Astrocyte (in vitro differentiated cells and primary cell): ENCODE results near the gene TMEM115. TPM values are rescaled to one million over a fixed set of nuclear protein-coding genes. Genes with fewer than 3 reads are reported as not detected.

Source experiments
- DNase-seq: peaks from one replicate; pipeline ENCODE4 v3.0.0-alpha.2; 2010; ENCODE audit warnings: low read depth
- FAIRE-seq: peaks from 2 replicates; lab custom pipeline; 2011; peaks lifted over from hg19 to GRCh38; lab: Jason Lieb, UNC
- H2AFZ ChIP-seq: 2 replicates; pipeline ENCODE4 v1.6.0; 2012; ENCODE audit warnings: low read depth, low read length, inconsistent platforms
- H3K27ac ChIP-seq: 2 replicates; pipeline ENCODE4 v1.5.1; 2011; ENCODE audit warnings: low read depth, low read length, inconsistent platforms
- H3K27me3 ChIP-seq: 2 replicates; pipeline ENCODE4 v1.6.0; 2011; ENCODE audit warnings: low read length, inconsistent platforms; ENCODE audit not compliant: insufficient read depth
- H3K36me3 ChIP-seq: 2 replicates; pipeline ENCODE4 v1.5.1; 2011; ENCODE audit warnings: low read length, inconsistent platforms; ENCODE audit not compliant: insufficient read depth
- H3K4me1 ChIP-seq: 2 replicates; pipeline ENCODE4 v1.5.1; 2011; ENCODE audit warnings: low read length, inconsistent platforms; ENCODE audit not compliant: insufficient read depth
- H3K4me2 ChIP-seq: 2 replicates; pipeline ENCODE4 v1.6.0; 2012; ENCODE audit warnings: low read length, inconsistent platforms
- H3K4me3 ChIP-seq: 2 replicates; pipeline ENCODE4 v1.5.1; 2011; ENCODE audit warnings: low read depth, mild to moderate bottlenecking, low read length, inconsistent platforms; ENCODE audit not compliant: insufficient read depth
- H3K79me2 ChIP-seq: 2 replicates; pipeline ENCODE4 v1.6.0; 2012; ENCODE audit warnings: mild to moderate bottlenecking, low read length, inconsistent platforms; ENCODE audit not compliant: insufficient read depth
- H3K9ac ChIP-seq: 2 replicates; pipeline ENCODE4 v1.6.0; 2012; ENCODE audit warnings: mild to moderate bottlenecking, low read length, inconsistent platforms
- H3K9me3 ChIP-seq: 2 replicates; pipeline ENCODE4 v1.5.1; 2012; ENCODE audit warnings: low read depth, mild to moderate bottlenecking, low read length, inconsistent platforms; ENCODE audit not compliant: insufficient read depth
- H4K20me1 ChIP-seq: 2 replicates; pipeline ENCODE4 v1.6.0; 2012; ENCODE audit warnings: low read length, inconsistent platforms; ENCODE audit not compliant: insufficient read depth
- H3K27ac Mint-ChIP-seq: one replicate; pipeline ENCODE4 v1.8.0; 2021; ENCODE audit warnings: mild to moderate bottlenecking, mixed read lengths; ENCODE audit not compliant: unreplicated experiment
- H3K27me3 Mint-ChIP-seq: one replicate; pipeline ENCODE4 v1.8.0; 2021; ENCODE audit warnings: low read depth, mixed read lengths; ENCODE audit not compliant: unreplicated experiment
- H3K36me3 Mint-ChIP-seq: one replicate; pipeline ENCODE4 v1.8.0; 2021; ENCODE audit warnings: low read depth, mixed read lengths; ENCODE audit not compliant: unreplicated experiment
- H3K4me1 Mint-ChIP-seq: one replicate; pipeline ENCODE4 v1.8.0; 2021; ENCODE audit warnings: low read depth, mixed read lengths; ENCODE audit not compliant: unreplicated experiment
- H3K4me3 Mint-ChIP-seq: one replicate; pipeline ENCODE4 v1.8.0; 2021; ENCODE audit warnings: mild to moderate bottlenecking, moderate library complexity, mixed read lengths; ENCODE audit not compliant: unreplicated experiment
- H3K9me3 Mint-ChIP-seq: one replicate; pipeline ENCODE4 v1.8.0; 2021; ENCODE audit warnings: mild to moderate bottlenecking, mixed read lengths; ENCODE audit not compliant: unreplicated experiment
- CTCF ChIP-seq: IDR thresholded peaks from 2 replicates; pipeline ENCODE4 v1.5.1; 2011; ENCODE audit warnings: low read depth, mild to moderate bottlenecking, inconsistent platforms, low read length, moderate library complexity; ENCODE audit not compliant: insufficient read depth
- EZH2 ChIP-seq: IDR thresholded peaks from 2 replicates; pipeline ENCODE4 v1.6.1; 2012; ENCODE audit warnings: mild to moderate bottlenecking, low read length, inconsistent platforms; ENCODE audit not compliant: insufficient read depth
- total RNA-seq: library from RNA; stranded (reverse); gene quantifications from 2 replicates; pipeline ENCODE4 v1.2.1, GENCODE V29; 2021

Gene TMEM115
- total RNA-seq, 1 donor from 2014 or later: 48.7 TPM

GRCh38 chr3:50319894-50320625, 39.3 kb downstream of the TMEM115 start:
- H3K36me3 Mint-ChIP-seq: peaks cover 21% of the 10 kb centered on the region
- no peaks in the 10 kb centered on the region for H3K9me3 Mint-ChIP-seq
- Histone ChIP-seq H4K20me1 (peaks cover 50% of the 10 kb centered on the region), H3K9ac (peak overlapping the region; percentile 96), H3K27ac (no peak overlapping the region), H3K79me2 (peaks cover 40% of the 10 kb centered on the region), H3K4me2 (peak overlapping the region; percentile 93), H3K27me3 (no peaks in the 10 kb centered on the region), H3K4me1 (peaks cover 29% of the 10 kb centered on the region), H3K4me3 (peak overlapping the region; percentile 95), H3K9me3 (no peaks in the 10 kb centered on the region), H2AFZ (peak overlapping the region; percentile 92), H3K36me3 (peaks cover 12% of the 10 kb centered on the region)
- TF ChIP-seq EZH2 (no peak), CTCF (no peak)
- peak overlapping the region; percentile 96 for H3K27ac Mint-ChIP-seq
- peak overlapping the region; percentile 93 for H3K4me3 Mint-ChIP-seq
- peaks cover 23% of the 10 kb centered on the region for H3K4me1 Mint-ChIP-seq
- no peaks in the 10 kb centered on the region for H3K27me3 Mint-ChIP-seq
- DNase-seq (no peak), FAIRE-seq (no peak)

- H3K27ac Mint-ChIP-seq: no peak overlapping the region
- DNase-seq: no peak
- H4K20me1 ChIP-seq: peaks cover 56% of the 10 kb centered on the region
- H3K27ac ChIP-seq: no peak overlapping the region
- no peak for FAIRE-seq
- H3K36me3 Mint-ChIP-seq: peaks cover 20% of the 10 kb centered on the region
- peaks cover 8% of the 10 kb centered on the region for H3K36me3 ChIP-seq
- H3K4me3 Mint-ChIP-seq: peak overlapping the region; percentile 93
- H3K9me3 ChIP-seq: no peaks in the 10 kb centered on the region
- H3K9ac ChIP-seq: no peak overlapping the region
- no peak for TF ChIP-seq CTCF
- TF ChIP-seq EZH2: no peak
- H3K27me3 ChIP-seq: no peaks in the 10 kb centered on the region
- H3K27me3 Mint-ChIP-seq: no peaks in the 10 kb centered on the region
- no peak overlapping the region for H3K4me3 ChIP-seq
- peak overlapping the region; percentile 93 for H3K4me2 ChIP-seq
- H3K4me1 ChIP-seq: peaks cover 29% of the 10 kb centered on the region
- H3K9me3 Mint-ChIP-seq: no peaks in the 10 kb centered on the region
- H3K79me2 ChIP-seq: peaks cover 40% of the 10 kb centered on the region
- H3K4me1 Mint-ChIP-seq: peaks cover 23% of the 10 kb centered on the region
- no peak overlapping the region for H2AFZ ChIP-seq
Observed at GRCh38 chr3:50319181-50319893, 40.0 kb downstream of the TMEM115 start.
